Stimulated activated CD4-positive, alpha-beta T cell treated with anti-CD3 and anti-CD28 coated beads, Interleukin-1b, Interleukin-23, amount 100 ng/mL, for 24 hours (primary cell): ENCODE data around the gene RAB27B.

ENCODE experiments used
- DNase-seq, 4 experiments: peaks; one replicate each; pipeline ENCODE4 v3.0.0-alpha.2; 2020; ENCODE audit warnings: low read depth in 4 of 4, low spot score in 1 of 4

RAB27B gene

DNA sequence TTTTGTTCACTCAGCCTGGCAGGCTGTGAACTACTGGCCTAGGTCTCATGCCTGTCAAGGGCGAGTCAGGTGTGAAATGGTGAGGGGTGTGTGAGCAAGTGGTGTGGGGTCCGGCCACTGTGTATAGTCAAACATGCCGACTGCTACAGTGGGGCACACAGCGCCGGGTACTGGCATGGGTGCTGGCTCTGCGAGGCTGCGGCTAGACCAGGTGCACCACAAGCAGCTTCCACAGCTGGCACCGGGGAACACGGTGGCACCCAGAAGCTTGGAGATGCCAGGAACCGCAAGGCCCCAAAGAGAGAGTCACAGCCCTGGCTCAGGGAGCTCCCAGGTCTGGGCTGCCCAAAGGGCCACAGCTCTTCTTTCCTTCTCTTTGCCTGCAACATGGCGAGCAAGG lies 81.3 kb downstream of the RAB27B start:
- DNase-seq: no peak

DNA sequence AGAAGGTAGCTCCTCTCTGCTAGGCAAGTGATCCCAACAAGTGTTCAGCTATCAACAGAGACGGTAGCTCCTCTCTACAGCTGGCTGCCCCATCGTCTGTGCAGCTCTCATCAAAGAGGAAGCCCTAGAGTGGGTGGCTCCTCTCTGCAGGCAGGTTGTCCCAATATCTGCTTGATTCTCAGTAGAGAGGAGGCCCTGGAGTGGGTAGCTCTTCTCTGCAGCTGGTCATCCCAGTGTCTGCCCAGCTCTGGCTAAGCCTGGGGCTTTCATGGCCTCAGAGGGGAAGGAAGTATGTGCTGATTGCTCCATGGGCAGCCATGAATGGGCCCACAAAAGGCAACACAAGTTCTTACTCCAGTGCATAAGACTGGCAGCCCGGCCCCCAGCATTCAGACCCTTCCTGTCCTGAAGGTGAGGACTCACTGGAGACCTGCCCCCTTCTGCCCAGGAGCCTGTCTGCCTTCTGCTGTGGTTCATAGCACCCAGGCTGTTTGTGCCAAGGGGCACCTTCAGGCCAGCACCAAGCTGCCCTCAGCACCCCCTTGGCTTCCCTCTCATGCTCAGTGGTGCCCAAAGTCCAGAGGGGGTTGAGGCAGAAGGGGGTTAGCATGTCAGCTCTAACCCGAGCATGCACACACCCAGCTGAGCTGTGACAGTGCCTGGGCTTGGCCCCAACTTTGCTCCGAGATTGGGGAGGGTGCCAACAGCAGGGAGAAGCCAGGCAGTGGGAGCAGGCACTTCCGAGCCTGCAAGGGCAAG lies 82.1 kb downstream of the RAB27B start:
- no peak for DNase-seq

DNA sequence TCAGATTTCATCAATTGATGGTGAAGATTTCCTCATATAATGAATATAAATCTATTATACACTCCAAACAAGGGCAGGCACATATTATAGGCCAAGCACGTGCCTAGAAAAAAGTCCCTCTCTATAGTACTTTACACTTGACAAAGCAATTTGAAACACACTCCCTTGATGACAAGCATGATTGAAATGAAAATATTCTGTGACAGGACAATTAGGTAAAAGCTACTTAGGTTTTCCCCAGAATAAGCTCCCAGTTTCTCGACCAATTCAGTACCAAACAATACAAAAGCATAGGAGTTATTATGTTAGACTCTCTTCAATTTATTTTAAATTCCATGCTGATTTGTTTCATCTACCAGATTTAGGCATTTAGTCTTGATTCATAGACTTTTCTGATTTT lies 83.3 kb downstream of the RAB27B start:
- DNase-seq: no peak

DNA sequence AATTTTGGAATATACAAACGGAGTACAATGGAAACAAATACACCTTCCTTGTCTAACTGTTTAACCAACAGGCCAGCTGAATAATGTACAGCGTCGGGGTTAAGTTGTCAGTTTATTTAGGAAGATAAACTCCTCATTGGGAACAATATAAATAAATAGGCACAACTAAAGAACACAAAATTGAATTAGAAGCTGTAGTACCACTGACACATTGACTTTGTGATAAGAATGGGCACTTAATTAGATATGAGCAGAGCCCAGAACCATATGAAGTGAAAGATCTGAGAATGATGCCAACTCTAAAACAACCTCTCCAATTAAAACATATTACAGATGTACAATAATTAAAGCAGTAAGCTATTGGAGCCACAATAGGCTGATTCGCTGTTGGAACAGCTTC lies 86.5 kb downstream of the RAB27B start:
- no peak for DNase-seq

DNA sequence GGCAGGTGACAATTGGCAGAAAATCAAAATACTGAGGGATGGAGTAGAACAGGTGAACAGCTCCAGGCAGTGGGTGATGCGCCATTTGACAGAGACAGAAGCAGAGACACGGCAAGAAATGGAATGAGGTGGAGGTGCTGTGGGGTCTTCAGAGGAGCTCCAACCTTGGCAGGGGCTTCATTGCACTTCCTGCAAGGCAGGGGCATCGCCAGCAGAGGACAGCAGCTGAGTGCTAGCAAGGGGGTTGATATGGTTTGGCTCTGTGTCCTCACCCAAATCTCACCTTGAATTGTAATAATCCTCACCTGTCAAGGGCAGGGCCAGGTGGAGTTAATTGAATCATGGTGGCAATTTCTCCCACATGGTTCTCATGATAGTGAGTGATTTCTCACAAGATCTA lies 88.2 kb downstream of the RAB27B start:
- DNase-seq: no peak

DNA sequence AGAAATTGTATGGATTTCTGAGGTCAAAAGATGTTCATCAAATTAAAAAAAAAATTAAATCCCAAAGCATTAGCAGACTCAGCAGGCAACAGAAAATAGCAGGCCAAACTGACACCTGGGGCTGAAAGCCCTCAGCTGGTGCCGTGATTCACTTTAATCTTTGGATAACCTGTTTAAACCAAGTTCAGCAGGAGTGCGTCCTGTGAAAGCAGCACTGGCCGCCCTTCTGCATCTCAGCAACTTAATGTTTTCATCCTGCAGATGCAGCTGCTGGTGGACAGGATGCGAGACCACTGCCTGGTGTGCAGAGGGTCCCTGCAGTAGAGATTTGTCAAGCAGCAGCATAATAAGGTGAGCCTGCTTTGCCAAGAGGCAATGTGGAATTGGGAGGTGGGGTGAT lies 89.8 kb downstream of the RAB27B start:
- DNase-seq: no peak

DNA sequence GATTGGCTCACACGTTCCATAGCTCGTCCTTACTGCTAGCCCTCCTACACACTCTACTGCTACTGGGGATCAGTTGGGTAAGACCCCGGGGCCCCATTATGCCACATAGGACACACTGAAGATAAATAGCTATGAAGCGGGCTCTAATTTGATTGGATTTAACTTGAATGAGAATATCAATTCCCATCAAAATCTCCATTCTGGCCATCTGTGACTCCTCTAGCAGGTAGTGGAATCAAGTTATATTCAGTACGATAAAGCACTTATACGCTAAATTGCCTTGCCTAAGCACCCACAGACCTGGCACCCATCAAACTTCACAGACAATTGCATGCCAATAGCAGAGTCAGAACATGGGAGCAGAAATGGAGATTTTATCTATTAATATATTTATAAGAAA lies 91.1 kb downstream of the RAB27B start:
- DNase-seq: no peak

DNA sequence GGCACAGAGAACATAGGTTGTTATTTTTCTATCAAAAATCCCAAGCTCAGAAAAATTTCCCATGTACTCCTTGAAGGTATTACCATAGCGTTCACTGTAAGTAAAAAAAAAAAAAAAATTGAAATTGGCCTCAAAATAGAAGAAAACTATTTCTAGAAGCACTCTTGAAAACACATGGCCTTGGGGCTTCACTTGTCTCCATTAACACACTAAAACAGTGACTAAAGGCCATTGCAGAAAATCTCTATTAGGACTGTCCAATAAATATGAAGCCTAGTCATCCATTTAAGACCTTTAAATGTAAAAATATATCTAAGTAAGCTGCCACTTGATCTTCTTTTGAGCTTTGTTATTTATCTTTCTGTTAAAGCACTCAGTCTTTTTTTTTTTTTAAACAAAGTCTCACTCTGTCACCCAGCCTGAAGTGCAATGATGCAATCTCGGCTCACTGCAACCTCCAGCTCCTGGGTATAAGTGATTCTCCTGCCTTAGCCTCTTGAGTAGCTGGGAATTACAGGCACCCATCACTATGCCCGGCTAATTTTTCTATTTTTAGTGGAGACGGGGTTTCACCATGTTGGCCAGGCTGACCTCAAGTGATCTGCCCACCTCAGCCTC lies 95.2 kb downstream of the RAB27B start:
- no peak for DNase-seq

DNA sequence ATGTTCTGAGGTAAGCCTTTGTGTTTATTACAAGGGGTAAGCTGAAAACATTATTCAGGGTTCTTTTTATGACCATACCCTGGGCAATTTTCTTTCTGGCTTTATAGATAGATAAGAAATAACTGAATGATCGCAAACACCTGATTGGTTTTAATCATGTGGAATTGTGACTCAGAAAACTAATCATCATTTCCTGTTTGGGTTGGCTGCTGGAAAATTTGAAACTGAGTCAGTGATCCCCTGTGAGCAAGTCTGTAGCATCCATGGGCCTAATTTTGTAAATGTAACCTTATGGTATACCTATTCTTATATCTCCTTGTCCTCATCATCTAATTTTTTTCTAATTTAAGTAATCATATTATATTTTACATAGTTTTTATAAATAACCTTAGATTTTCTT lies 96.7 kb downstream of the RAB27B start:
- no peak for DNase-seq

DNA sequence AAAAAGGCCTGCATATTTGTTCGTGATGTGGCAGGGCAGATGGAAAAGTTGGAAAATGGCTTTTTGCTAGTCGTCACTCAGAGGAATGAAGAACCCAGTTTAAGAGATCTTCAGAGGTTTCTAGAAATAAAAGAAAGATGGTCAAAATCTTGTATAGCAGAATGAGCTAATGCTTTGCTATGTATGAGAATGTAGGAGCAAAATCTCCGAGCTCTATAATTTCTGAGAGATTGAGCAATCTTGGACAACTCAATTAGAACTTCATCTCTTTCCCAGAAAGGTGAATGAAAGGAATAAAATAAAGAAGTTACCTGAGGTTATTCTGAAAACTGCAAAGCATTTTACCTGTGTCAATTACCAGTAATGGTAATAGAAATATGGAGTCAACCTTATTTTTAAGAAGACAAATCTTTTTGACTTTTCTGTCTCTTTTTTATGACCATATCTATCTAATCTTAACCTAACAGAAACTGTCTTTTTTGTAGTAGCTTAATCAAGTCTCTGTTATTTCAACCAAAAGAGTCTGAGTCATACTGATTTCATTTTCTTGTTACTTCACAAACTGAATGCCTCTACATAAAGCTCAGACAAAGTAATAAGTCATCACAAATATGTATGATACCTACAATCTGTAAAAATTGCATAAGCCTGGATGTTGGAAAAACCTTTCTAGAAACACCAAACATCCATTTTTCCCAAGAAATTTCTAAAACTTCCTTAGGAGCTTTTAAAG lies 98.5 kb downstream of the RAB27B start:
- DNase-seq: no peak

DNA sequence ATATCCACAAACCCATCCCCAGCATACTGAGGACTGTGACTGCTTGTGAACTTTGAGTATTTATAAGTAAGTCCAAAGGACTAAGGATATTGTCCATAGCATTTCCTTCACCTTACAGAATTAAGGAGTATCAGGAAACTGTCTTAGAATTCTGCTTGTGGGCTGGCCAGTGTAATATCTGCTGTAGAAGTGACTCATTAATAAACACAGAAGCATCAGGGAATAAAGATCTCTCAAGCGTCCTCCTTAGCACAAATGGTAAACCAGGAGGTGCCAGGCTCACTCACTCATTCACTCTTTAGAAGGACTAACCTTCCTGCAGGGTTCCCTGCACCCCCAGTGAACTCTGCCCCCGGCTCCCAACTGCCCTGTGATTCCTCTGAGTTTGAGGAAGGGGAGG lies 100.0 kb downstream of the RAB27B start:
- no peak for DNase-seq

DNA sequence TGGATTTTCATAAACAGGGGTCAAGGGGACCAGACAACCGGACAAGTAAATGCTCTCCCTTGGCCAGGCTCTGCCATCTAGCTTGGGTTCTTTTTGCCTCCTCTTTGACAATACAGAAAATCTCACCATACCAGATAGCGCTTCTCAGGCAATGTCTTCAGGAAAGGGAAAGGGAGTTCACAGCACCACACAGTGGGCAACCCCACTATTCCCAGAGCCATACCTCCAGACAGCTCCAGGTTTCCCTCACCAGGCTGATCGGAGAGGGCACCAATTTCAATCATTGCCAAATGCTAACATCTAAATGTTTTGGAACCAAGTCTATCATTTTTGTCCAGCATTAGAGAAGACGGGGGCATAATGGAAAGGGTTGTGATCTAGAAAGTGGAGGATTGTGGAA lies 102.9 kb downstream of the RAB27B start:
- no peak for DNase-seq

DNA sequence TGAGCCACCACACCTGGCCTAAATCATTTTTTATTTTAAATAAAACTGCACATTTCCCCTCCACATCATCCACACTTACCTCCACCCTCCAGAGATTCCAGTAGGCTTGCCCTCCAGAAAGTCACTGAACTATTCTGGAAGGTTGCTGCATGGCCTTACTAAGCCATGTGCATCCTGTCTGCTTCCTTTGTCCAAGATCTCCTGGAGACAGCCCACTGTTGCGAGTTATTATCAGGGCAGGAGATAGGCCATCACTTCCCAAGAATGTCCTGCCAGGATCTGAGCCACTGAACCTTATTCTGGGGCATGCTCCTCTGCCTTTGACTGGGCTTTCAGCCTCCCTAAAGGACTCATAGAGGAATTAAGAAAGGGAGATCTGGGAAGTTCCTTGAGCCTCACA lies 104.2 kb downstream of the RAB27B start:
- no peak for DNase-seq

DNA sequence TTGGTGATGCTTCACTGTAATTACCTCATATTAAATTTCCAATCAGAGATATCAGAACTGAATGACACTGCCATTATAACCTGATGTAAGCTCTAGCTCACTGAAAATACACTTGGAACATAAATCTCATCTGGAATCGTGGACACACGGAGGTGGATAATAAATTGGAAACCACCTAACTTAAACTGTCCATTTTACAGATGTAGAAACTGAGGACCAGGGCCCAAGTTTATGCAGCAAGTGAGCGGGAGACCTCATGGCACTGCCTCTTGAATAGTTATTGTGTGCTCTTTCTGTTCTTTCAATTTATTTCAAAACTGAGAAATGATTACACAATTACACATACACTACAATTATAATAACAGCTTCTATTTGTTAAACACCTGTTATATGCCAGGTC lies 110.2 kb downstream of the RAB27B start:
- DNase-seq: no peak

DNA sequence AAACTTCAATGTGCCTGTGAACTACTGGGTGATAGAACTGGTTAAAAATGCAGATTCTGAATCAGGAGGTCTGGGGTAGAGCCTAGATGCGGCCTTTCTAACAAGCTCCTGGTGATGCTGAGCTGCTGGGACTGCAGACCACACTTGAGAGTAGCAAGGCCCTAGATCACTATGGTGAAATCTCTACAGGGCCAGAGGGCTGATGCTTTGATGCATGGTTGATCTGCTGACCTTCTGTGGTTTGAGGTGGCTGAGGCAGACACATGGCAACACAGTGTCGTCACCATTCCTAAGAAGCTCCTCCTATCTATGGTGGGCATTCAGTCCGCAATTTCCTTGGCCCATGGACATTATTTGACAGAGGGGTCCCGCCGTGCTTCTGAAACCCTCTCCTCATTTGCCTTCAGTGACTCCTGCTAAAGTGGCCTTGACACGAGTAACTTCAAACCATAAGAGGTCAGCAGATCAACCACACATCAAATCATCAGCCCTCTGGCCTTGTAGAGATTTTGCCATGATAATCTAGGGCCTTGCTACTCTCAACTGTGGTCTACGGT lies 111.2 kb downstream of the RAB27B start:
- no peak for DNase-seq

DNA sequence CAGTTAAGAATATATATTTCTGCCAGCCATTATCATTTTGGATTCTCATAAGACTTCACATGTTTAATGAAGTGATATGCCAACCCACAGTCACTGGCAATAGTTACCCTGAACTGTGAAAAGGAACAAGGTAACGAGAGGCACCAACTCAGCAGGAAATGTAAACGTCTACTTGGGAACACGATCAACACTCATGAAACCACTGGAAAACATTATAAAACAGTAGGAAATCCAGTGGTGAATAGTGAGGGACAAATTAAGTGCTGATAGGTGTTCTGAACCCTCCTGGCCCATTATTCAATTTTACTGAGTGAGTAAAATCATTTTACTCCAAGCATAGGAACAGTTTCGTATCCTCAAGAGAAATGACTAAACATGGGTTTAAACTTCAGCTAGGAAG lies 113.9 kb downstream of the RAB27B start:
- no peak for DNase-seq

DNA sequence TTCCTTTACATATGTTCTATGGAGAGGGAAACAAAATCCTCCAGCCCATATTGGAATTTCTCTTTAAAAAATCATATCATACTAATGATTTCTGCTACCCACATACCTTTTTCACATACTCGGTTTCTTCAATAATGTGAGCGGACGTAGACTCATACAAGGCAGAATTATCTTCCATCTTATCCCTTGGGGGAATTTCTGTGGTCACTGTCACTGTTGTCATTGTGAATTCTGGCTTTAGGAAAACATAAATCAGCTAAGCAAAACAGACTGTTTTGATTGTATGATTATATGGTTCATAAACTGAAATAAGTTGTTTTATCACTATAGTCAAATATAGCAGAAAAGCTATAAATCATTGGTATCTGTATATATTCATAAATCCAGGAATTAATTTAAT lies 114.3 kb downstream of the RAB27B start:
- DNase-seq: no peak
